HG03095 (cell line): ENCODE measurements around the gene PUS3.

Experiments
- ATAC-seq: cut with Tn5 transposase; IDR thresholded peaks from one replicate; pipeline ENCODE4 v1.9.1; 2021; ENCODE audit warnings: moderate library complexity; ENCODE audit not compliant: unreplicated experiment

PUS3 gene, protein sequence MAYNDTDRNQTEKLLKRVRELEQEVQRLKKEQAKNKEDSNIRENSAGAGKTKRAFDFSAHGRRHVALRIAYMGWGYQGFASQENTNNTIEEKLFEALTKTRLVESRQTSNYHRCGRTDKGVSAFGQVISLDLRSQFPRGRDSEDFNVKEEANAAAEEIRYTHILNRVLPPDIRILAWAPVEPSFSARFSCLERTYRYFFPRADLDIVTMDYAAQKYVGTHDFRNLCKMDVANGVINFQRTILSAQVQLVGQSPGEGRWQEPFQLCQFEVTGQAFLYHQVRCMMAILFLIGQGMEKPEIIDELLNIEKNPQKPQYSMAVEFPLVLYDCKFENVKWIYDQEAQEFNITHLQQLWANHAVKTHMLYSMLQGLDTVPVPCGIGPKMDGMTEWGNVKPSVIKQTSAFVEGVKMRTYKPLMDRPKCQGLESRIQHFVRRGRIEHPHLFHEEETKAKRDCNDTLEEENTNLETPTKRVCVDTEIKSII

DNA sequence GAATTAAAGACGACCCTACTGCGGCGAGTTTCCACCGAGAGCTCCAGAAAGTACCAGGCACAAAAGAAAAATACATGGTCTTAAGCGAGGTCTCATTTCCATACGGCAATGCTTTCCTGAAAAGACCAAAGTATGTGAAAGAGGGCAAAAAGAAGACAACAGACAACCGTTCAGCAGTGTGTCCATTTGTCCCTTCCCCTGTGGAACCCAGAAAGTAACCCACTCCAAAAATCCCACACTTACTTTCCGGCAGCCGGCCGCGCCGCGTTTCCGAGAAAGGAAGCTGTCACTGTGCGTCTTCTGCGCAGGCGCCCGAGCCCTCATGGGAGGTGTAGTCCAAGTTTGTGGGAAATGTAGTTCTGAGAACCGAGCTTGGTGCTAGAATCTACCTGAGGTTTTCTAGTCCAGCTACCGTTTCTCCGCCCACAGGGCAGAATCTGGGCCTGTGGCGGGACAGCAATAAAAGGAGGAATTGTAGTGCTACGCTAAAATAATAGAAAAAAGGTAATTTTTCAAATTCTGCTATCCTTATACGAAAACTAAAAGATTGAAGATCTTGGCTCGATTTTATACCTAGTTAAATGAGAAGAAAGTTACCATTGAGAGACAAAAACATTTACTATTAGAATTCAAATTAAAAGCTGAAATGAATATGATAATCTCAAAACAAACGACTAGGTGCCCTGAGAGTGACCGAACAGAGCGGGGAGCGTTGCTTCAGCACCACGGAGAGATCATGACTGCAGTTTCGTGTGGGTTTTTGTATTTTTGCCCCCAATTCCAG, at the start of gene PUS3:
PUS3 (minus strand) TSS at position 280 of the 784 bp plus-strand sequence. CDS start 6,922 bp downstream, outside the sequence.
- ATAC-seq: peak; percentile 97

DNA sequence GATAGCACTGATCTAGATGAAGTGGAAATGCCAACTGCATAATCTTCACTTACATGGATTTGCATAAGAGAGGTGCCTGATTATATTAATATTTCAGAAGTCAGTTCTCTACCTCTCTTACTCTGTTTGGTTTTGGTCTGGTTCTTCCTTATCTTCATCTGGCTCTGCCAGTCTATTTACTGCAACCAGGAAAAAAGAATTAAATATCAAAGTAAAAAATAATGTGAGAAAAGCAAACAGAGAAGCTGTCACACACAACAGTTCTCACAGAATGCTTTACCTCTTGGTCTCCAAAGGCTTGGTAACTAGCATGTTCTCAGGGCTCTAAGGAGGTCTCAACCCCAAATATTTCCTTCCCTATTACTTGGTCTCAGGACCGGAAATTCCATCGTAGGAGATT, 49.6 kb upstream of the PUS3 start:
- ATAC-seq: no peak

DNA sequence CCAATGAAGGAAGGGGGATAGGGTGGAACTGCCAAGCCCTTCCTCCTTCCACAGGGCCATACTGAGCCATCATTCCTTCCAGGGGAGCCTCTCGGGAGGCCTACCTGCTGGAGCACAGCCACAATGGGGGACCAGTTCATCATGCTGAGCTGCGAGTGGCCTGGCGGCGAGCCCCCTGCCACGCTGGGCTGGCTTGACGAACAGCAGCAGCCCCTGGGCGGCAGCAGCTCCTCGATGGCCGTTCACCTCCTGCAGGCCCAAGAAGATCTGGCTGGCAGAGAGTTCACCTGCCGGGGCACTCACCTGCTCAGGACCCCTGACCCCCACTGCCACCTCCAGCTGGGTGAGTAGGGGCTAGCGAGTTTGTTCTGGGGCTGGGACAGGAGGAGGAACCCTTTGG, 48.7 kb upstream of the PUS3 start:
- ATAC-seq: no peak

DNA sequence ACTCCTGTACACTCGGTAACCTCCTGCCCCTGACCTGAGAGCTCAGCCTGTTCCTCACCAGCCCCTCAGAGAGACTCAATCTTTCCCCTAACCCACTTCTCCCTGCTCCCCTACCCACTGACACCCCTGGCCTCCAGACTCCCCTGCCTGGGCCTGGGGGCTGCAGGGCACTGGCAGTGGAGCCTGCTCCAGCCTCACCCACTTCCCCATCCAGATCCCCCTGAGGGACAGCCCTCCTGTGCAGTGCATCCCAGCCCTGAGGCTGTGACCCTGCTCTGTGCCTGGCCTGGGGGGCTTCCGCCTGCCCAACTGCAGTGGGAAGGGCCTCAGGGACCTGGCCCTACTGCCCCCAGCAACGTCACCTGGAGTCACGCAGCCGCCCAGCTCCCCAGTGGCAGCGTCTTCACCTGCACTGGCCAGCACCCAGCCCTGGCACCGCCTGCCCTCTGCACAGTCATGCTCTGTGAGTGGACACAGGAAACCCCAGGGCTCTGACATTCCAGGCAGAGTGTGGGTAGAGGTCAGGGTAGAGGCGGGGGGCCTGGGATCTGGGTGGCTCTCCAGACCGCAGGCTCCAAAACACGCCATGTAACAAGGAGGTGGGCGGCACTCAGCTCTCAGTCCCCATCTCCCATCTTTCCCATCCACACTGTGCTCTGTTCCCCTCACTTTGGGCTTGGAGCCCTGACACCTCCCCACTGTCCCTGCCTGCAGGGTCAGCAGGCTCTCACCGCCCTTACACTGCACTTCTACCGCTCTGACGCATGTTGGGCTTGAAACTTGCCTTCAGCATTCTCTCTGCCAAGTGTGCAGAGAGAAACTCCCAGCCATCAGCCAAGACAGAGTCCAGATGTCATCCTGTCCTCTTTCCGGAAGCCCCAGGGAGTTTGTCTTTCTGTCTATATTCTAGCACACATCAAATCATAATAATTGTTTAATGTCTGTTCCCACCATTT, 48.0 kb upstream of the PUS3 start:
- ATAC-seq: no peak

DNA sequence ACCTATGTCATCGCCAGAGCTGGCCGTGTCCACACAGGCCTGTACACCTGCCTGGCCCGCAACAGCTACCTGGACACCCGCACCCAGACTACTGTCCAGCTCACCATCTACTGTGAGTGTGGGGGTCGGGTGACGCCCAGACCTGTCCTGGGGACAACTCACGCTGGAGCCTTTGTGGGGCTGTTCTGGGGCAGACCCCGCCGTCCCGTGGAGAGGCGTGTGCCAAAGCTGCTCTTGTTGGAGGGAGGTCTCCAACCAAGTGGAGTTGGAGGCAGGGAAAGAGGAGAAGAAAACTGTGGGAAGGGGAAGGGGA, 47.1 kb upstream of the PUS3 start:
- no peak for ATAC-seq

DNA sequence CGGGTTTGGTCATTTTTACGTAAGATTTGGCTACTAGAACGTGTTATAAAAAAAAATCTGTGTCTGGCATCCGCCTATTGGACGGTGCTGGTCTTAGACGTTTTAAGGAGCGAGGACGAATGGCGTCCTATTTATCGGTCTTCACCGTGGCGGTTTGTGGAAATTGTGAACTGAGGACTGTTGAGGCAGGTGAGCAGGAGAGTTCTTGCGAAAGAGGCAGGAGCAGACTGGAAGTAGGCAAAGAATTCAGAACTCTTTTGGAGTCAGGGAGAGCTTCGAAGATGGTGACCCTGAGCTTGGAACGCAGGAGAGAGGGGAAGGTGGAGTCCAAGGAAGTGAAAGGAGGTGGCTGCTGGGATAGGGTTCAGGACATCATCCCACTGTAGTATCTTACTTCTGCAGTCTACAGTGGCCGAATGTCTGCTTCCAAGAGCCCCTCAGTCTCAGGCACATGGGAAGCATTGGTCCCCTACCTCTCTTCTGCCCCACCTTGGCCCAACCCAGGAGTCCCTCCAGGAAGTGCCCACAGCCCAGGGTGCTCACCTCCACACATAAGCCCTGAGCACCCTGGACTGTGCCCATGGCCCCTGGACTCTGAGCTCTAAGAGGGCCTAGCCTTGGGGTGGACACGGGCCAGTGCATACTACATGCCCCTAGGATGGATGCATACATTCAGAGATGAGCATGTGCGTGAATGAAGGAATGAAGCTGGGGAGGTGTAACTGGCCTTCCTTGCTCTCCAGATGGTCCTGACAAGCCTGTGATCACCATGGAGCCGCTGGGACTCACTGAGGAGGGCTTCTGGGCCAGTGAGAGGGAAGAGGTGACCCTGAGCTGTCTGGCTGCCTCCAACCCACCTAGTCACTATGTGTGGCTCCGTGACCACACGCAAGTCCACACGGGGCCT, 46.5 kb upstream of the PUS3 start:
- ATAC-seq: no peak

DNA sequence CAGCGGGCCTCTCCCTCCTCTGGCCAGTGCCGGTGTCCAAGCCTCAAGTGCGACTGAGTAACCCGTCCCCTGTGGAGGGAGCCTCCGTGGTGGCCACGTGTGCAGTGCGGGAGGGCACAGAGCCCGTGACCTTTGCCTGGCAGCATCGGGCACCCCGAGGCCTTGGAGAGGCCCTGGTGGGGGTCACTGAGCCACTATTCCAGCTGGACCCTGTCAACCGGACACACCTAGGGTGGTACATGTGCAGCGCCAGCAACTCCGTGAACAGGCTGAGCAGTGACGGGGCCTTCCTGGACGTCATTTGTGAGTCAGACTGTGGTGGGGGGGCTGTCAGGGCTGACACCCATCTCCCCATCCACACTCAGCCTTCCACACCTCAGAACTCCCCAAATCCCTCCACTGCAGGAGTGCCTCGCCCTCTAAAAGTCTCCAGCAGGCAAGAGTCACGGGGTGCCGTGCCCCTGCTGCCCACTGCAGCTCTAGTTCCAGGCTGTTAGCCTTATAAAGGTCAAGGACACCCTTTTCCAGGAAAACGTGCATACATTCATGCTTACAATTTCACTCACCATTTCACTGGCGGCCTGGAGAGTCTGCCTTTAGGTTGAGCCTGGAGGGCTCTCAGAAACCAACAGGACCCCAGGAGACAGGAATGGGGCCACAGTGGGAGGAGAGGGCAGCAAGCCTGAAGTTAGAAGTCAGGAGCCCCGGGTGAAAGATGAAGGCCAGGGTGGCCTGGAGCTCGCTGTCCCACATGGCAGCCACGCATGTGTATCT, 45.5 kb upstream of the PUS3 start:
- ATAC-seq: no peak

DNA sequence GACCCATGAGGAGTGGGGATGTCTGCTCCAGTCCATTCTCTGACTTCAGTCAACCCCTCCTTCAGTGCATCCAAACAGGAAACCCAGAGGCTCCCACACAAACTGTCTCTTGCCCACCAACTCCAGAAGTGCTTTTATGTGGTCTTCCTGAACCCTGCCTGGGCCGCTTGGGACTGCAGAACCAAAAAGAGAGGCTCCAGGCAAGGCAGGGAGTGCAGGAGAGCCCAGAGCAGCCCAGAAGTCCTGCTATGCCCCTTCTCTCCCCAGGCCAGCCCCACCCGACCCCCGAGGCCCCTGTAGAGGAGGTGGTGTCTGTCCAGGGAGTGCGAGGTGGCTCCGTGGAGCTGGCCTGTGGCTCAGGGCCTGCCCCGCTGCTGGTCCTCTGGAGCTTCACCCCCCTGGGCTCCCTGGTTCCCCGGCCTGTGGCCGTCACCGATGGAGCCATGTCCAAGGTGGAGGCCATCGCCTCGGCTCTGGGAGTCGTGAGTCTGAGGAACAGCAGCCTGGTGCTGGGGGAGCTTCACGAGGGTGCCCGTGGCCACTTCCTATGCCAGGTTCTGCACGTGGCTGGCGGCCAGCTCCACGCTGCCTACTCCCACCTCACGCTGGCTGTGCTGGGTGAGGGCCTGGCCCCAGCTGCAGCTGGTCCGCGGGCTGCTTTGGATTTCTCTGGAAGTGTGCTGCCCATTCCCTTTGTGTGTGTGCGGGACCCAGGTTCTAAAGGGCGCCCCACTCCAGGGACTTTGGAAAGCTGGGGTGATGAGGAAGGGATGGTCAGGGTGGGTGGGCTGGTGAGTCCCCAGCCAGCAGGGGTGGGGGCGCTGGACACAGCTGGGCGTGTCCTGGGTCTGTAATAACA, 44.6 kb upstream of the PUS3 start:
- no peak for ATAC-seq

DNA sequence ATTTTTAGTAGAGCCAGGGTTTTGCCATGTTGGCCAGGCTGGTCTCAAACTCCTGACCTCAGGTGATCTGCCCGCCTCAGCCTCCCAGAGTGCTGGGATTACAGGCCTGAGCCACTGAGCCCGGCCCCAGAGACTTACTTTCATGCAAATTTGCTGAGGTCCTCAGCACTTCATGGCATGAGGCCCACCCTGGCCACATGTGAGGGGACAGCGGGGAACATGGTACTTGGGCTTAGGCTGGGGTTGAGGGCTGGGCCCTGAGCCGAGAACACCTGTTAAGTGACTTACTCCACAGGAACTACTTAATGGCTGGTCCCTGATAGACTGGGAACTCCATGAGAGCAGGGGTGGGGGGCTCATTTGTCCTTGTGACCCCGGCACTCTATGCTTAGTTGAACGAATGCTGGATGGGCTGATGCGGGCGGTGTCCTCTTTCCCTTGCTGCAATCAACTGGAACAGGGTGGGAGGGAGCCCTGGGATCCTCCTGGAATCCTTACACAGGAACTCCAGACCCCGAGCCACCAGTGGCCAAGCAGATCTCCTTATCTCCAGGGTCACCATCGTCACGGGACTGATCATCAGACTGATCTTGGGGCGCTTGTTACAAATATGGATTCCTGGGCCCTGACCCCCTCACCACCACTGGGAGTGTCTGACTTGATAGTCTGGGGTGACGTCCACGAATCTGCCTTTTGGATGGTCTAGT, 43.9 kb upstream of the PUS3 start:
- ATAC-seq: no peak

DNA sequence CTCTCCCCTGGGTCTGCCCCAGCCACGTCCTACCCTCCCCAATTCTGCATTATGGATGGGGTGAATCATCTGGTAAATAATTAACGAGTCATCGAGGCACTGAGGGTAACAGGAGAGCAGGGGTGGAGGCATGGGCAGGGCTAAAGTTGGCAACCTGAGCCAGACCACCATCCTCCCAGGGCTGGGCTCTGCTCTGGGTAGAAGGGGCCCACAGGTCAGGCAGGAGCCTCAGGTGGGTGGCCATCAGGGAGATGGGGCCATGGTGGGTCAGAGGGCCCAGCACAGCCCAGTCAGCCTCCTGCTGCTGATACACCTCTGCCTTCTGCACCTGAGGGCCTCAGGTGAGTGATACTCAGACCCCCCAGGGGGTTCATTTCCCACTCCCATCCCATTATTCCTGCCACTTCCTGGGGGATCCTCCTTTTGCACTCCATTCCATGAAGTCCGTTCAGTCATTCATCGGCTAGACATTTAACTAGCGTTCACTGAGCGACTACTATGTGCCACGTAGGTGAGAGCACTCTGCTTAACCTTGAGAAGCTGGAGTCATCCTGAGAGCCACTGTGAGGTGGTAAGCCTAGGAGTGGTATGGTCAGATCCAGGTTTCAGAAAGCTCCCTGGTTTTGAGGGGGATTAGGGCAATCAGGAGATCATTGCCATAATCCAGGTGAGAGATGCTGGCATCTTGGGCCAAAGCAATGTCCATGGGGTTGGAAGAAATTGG, 43.0 kb upstream of the PUS3 start, which contains the start of gene VSIG10L2:
VSIG10L2 (plus strand) TSS at position 248 of the 724 bp plus-strand sequence; CDS start at position 260, 12 bp downstream.
- ATAC-seq: no peak

DNA sequence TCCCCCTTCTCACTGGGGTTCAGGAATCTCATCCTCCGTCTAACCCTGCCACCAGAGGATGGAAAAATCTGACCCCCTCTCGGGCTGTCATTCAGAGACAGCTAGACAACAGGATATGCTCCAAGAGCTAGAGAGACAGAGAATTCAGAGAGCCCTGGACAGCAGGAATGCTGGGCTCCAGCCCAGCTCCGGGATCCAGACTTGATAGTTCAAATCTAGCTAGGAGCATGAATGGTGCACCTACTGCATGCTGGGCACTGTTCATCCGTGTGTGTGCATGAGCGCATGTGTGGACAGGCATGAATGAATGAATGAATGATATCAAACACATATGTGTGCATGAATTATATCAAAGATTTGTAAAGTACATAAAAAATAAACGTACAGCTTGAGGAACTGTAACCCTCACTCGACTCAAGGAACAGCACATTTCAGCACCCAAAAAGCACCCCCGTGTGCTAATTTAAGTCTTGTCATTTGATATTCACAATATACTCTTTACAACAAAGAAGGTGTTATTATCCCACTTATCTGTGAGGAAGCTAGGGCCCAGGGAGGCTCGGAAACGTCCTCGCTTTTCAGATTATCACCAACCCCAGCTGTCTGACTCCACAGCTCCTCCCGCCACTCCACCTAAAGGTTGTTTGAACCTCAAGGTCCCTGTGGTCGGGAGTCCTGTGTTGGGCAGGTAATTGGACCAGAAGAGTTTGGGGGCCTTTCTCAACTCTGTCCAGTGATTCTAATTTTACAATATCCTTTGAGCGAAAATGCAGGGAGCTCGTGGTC, 42.2 kb upstream of the PUS3 start:
- no peak for ATAC-seq

DNA sequence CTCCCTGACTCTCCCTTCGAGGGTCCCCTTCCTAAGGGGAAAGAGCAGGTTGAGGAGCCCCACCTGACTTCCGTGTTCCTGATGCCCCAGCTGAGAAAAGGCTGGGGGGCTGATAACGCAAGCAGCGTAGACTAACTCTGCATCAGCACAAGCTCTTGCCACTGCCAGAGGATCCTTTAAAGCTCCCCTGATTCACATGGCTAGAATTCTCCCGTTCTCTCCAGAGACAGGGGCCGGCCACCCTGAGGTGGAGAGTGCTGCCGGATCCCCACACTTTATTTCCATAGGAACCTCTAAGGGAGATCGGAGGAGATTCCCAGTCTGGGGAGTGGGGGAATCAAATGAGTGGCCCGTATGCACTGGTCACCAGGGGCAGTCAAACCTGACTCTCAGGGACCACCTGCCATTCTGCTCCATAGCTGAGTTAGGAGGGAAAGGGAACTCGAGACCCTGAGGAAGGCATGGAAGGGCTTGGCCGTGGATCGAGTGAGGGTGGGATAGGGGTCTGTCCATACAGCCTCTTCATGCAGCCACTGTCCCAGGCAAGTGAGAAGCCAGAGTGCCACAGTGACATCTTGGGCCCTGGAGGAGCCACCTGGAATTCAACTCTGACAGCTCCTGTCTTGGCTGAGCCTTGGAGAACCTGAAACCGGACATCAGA, 41.5 kb upstream of the PUS3 start:
- ATAC-seq: no peak

DNA sequence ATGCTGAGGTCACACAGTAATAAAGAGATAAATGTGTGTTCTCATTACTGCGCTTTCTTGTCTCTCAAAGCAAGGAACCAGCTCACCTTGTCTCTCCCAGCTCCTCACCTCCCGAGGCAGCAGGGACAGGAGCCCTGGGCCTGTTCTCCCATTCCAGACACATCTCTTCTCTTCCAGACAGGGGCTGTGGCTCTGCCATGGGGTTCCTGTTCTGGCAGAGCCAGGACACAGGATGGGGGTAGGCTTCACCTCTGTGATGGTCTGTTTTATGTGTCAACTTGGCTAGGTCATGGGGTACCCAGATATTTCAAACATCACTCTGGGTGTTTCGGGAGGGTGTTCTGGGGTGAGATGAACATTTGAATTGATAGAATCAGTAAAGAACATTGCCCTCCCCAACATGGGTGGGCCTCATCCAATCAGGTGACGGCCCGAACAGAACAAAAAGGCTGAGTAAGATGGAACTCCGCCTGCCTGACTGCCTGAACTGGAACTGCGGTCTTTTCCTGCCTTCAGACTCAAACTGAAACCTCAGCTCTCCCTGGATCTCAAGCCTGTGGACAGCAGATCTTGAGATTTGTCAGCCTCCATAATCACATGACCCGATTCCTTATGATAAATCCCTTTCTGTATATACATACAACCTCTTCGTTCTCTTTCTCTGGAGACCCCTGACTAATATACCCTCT, 40.8 kb upstream of the PUS3 start:
- ATAC-seq: no peak

DNA sequence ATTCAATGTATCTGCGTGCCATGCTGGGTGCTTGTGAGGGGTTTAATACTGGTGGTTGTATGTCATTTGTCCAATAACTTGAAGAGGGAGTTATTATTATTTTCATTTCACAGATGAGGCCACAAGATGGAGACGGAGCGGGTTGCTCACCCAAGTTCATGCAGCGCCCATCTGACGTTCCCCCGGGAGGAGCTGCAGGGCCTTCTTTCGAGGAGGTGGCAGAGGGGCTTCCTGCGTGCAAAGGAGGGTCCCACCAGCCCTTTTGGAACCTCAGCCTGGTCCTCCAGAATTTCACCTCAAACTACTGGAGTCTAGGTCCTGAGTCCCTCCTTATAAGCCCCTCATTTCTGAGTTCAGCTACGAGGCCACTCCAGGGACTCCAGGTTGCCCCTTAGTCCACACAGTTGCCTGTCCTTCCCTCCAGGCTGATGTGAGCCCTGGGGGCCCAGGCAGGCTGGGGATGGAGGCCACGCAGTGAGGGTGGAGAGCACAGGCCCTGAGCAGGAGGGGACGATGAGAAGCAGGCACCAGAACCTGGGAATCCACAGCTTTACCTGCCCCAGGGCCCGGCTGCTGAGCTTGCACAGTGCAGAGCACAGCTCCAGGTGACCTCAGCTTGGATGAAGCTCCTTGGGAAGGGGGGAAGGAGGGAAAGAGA, 39.9 kb upstream of the PUS3 start:
- ATAC-seq: no peak
